ENCODE results near the gene USP48.

USP48 gene

GRCh38 chr1:21752186-21752585 is 30.8 kb downstream of the USP48 start:
- in situ Hi-C loops (cut with MboI; ENCODE audit: low sequenced_read_pairs), result no loop called here

GRCh38 chr1:21751281-21751680 is 31.7 kb downstream of the USP48 start:
- in situ Hi-C loops (cut with MboI; ENCODE audit: low sequenced_read_pairs), result no loop called here

DNA sequence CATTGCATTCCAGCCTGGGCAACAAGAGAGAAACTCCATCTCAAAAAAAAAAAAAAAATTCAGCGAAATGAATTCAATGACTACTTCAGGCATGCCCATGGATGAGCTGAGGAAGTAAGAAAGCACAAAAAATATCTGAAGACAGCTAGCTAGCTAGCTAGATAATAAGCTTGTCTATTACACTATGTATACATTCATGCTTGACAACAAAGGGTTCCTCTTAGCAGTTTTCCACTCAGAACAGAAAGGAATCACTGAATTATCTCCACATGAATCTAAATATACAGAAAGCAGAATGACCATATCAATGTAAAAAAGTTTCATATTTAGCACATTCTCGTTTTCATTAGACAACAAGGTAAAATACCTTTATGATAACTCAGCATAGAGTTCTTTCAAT is 32.1 kb downstream of the USP48 start:
- in situ Hi-C loops (cut with MboI; ENCODE audit: low sequenced_read_pairs), result no loop called here

- in situ Hi-C loops (cut with MboI; ENCODE audit: low sequenced_read_pairs), result no loop called here
These were observed 33.0 kb downstream of the USP48 start for GRCh38 chr1:21749859-21750468.

DNA sequence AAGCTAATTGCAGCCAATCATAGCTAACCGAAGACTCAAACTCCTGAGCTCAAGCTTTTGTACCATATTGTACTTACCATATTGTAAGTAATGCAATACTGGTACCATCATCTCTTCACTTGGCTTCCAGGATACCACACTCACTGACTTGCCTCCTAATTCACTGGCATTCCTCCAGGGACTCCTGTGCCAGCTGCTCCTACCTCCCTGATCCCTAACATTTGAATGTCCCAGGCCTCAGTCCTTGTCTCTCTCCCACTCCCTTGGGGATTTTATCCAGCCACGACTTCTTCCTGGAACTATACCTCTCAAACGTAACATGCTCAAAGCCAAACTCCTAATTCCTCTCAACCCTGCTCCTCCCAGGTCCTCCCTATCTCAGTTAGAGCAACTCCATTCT is 33.8 kb downstream of the USP48 start:
- in situ Hi-C loops (cut with MboI; ENCODE audit: low sequenced_read_pairs), result no loop called here

GRCh38 chr1:21743476-21743875 is 39.5 kb downstream of the USP48 start:
- in situ Hi-C loops (cut with MboI; ENCODE audit: low sequenced_read_pairs), result no loop called here

GRCh38 chr1:21742578-21742977 is 40.4 kb downstream of the USP48 start:
- in situ Hi-C loops (cut with MboI; ENCODE audit: low sequenced_read_pairs), result no loop called here

GRCh38 chr1:21741206-21741605 is 41.7 kb downstream of the USP48 start:
- in situ Hi-C loops (cut with MboI; ENCODE audit: low sequenced_read_pairs), result no loop called here

GRCh38 chr1:21736876-21737275 is 46.1 kb downstream of the USP48 start:
- in situ Hi-C loops (cut with MboI; ENCODE audit: low sequenced_read_pairs), result no loop called here

DNA sequence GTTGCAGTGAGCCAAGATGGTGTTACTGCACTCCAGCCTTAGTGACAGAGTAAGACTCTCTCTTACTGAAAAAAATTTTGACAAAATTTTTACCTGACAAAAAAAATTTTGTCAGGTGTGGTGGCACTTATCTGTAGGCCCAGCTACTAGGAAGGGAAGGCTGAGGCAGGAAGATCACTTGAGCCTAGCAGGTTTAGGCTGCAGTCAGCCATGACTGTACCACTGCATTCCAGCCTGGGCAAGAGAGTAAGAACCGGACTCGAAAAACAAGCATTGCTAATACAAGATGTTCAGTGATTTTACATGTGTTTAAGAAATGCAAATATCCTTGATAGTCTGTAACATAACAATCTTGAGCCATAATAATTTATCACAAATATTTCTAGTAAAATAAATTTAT is 46.9 kb downstream of the USP48 start:
- in situ Hi-C loops (cut with MboI; ENCODE audit: low sequenced_read_pairs), result no loop called here

- in situ Hi-C loops (cut with MboI; ENCODE audit: low sequenced_read_pairs), result no loop called here
These were observed 48.4 kb downstream of the USP48 start for GRCh38 chr1:21734526-21734925.

- in situ Hi-C loops (cut with MboI; ENCODE audit: low sequenced_read_pairs), result no loop called here
These were observed 50.3 kb downstream of the USP48 start for GRCh38 chr1:21732664-21733063.

GRCh38 chr1:21725748-21726392 is 57.1 kb downstream of the USP48 start:
- in situ Hi-C loops (cut with MboI; ENCODE audit: low sequenced_read_pairs), result no loop called here

GRCh38 chr1:21724570-21724969 is 58.4 kb downstream of the USP48 start:
- in situ Hi-C loops (cut with MboI; ENCODE audit: low sequenced_read_pairs), result no loop called here

GRCh38 chr1:21724098-21724497 is 58.9 kb downstream of the USP48 start:
- in situ Hi-C loops (cut with MboI; ENCODE audit: low sequenced_read_pairs), result no loop called here

DNA sequence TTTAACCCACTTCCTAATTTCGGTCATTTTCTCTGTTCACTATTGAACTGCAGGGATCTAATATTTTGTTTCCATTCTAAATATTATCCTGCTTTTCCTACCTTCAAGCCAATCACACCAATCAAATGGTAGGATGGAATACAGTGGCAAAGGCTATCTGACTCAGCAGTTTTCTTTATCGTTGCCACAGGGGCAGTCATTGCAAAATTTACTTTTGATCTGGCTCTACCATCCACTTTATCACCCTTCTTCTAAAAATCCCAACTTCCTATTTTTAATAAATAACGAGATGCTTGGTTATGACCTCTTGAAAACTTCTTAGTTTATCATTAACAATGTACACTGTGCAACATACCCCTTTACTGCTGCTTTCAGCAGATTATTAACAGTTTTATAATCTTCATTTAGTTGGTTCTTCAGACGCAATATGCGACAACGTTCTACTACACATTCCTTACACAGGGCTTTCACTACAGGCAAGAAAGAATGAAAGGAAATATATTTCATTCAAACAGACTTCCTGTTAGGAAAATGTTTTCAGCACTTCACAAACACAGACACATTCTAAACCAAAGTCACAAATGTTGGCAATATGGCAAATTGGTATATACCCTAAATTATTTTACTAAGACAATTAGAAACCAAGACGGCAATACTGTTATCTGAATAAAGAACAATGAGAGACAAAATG is 61.5 kb downstream of the USP48 start:
- in situ Hi-C loops (cut with MboI; ENCODE audit: low sequenced_read_pairs), result no loop called here

GRCh38 chr1:21716169-21716568 is 66.8 kb downstream of the USP48 start:
- in situ Hi-C loops (cut with MboI; ENCODE audit: low sequenced_read_pairs), result no loop called here

GRCh38 chr1:21707891-21708290 is 75.1 kb downstream of the USP48 start:
- in situ Hi-C loops (cut with MboI; ENCODE audit: low sequenced_read_pairs), result no loop called here

DNA sequence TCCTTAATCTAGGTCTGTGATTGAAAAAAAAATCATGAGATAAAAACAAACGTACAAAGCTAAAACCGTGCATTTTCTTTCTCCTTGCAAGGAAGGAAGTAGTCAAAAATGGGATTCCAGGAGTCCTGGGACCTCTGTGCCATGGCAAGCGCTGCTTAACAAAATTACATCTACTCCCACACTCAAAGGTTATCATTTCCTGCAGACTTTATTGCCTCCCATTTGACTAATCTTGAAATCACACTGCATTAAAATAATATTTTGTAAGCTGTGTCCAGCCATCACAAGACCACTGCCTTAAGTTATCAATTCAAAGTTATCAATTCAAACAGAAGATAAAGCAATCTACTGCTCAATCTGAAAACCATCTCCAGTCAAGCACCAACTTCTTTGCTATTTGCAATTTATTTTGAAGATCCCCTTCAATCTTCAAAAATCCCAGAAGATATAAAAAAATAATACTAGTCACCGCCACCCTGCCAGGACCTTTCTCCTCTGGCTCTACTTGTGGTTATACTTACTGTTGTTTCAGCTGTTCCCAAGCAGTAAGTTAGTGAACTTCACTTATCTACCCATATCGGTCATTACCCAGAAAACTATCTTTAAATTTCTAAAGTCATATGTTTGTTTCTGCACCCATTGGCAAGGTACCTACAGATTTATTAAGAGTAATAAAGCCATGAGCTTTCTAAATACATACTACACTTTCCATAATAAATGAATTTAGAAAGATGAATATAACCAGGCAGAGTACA is 75.7 kb downstream of the USP48 start:
- in situ Hi-C loops (cut with MboI; ENCODE audit: low sequenced_read_pairs), result no loop called here

- in situ Hi-C loops (cut with MboI; ENCODE audit: low sequenced_read_pairs), result no loop called here
These were observed 76.7 kb downstream of the USP48 start for GRCh38 chr1:21706151-21706835.
